GM19438 (cell line): Measurements from ENCODE around the gene PDE4D.
"Not testable (repeated sequence)": the region's sequence is repeated elsewhere in the genome, so short reads cannot be mapped to it uniquely, and the experiment has no call there.

Experiments used
- ATAC-seq: cut with Tn5 transposase; IDR thresholded peaks from one replicate; pipeline ENCODE4 v1.9.1; 2021; ENCODE audit warnings: low read depth; ENCODE audit not compliant: unreplicated experiment

The PDE4D gene

GRCh38 chr5:59770953-59771352 lies 122.6 kb downstream of the PDE4D start:
- ATAC-seq: no peak

- ATAC-seq: no peak
These were observed 123.7 kb downstream of the PDE4D start for GRCh38 chr5:59769832-59770231.

- ATAC-seq: no peak
These were observed 124.5 kb downstream of the PDE4D start for GRCh38 chr5:59769041-59769360.

GRCh38 chr5:59768152-59769040 lies 125.1 kb downstream of the PDE4D start:
- ATAC-seq: no peak

GRCh38 chr5:59767681-59768151 lies 125.8 kb downstream of the PDE4D start:
- no peak for ATAC-seq

GRCh38 chr5:59767211-59767605 lies 126.3 kb downstream of the PDE4D start:
- no peak for ATAC-seq

GRCh38 chr5:59766427-59767210 lies 126.9 kb downstream of the PDE4D start:
- no peak for ATAC-seq

GRCh38 chr5:59765446-59765845 lies 128.1 kb downstream of the PDE4D start:
- no peak for ATAC-seq

GRCh38 chr5:59764361-59764760 lies 129.2 kb downstream of the PDE4D start:
- no peak for ATAC-seq

GRCh38 chr5:59763541-59763940 lies 130.0 kb downstream of the PDE4D start:
- no peak for ATAC-seq

- not testable (repeated sequence) for ATAC-seq
These were observed 131.3 kb downstream of the PDE4D start for GRCh38 chr5:59762232-59762631.

- ATAC-seq: no peak
These were observed 132.7 kb downstream of the PDE4D start for GRCh38 chr5:59760785-59761348.

GRCh38 chr5:59759600-59760351 lies 133.8 kb downstream of the PDE4D start:
- no peak for ATAC-seq

- no peak for ATAC-seq
These were observed 135.0 kb downstream of the PDE4D start for GRCh38 chr5:59758566-59758965.

- ATAC-seq: no peak
These were observed 136.1 kb downstream of the PDE4D start for GRCh38 chr5:59757442-59757841.

- ATAC-seq: no peak
These were observed 137.0 kb downstream of the PDE4D start for GRCh38 chr5:59756373-59757035.

- ATAC-seq: no peak
These were observed 138.1 kb downstream of the PDE4D start for GRCh38 chr5:59755476-59755875.

- no peak for ATAC-seq
These were observed 139.9 kb downstream of the PDE4D start for GRCh38 chr5:59753599-59753998.

GRCh38 chr5:59749782-59750520 lies 143.6 kb downstream of the PDE4D start:
- no peak for ATAC-seq
